Aorta (tissue), 5 donors: ENCODE measurements around the gene PLAC8L1. TPM values are rescaled to one million over a fixed set of nuclear protein-coding genes. Genes with fewer than 3 reads are reported as not detected.

Experiments used
- ATAC-seq: fragments of 200-7000 bp; cut with Tn5 transposase; one replicate; pipeline ENCODE4 v1.9.1; 2022; ENCODE audit warnings: moderate library complexity; ENCODE audit not compliant: low FRiP score
- DNase-seq, 2 donors: peaks; one replicate each; pipeline ENCODE4 v3.0.0-alpha.2; 2020
- H3K27ac ChIP-seq, 2 donors: one replicate each; pipeline ENCODE4 v1.5.1; 2013; ENCODE audit warnings: low read length in 2 of 2, mild to moderate bottlenecking in 2 of 2, moderate library complexity in 2 of 2, control low read depth in 1 of 2, inconsistent platforms in 1 of 2, low read depth in 1 of 2
- H3K27me3 ChIP-seq, 2 donors: one replicate each; pipeline ENCODE4 v1.6.1; 2013; ENCODE audit warnings: control low read depth in 1 of 2, low read length in 1 of 2, mild to moderate bottlenecking in 1 of 2, moderate library complexity in 1 of 2; ENCODE audit not compliant: insufficient read depth in 2 of 2, control insufficient read depth in 1 of 2
- H3K36me3 ChIP-seq, 2 donors: one replicate each; pipeline ENCODE4 v1.6.1; 2013; ENCODE audit warnings: control low read depth in 1 of 2, low read length in 1 of 2, mild to moderate bottlenecking in 1 of 2; ENCODE audit not compliant: insufficient read depth in 2 of 2, control insufficient read depth in 1 of 2
- H3K4me1 ChIP-seq, 2 donors: one replicate each; pipeline ENCODE4 v1.6.1; 2013; ENCODE audit warnings: low read length in 2 of 2, control low read depth in 1 of 2, mild to moderate bottlenecking in 1 of 2, moderate library complexity in 1 of 2; ENCODE audit not compliant: insufficient read depth in 2 of 2, control insufficient read depth in 1 of 2
- H3K4me3 ChIP-seq, 2 donors: one replicate each; pipeline ENCODE4 v1.5.1; 2013; ENCODE audit warnings: low read length in 2 of 2, control low read depth in 1 of 2, mild to moderate bottlenecking in 1 of 2
- H3K9me3 ChIP-seq: one replicate; pipeline ENCODE4 v1.6.1; 2013; ENCODE audit warnings: mild to moderate bottlenecking, low read length; ENCODE audit not compliant: control insufficient read depth
- WGBS, 2 donors: extraction: QIAGEN DNeasy Blood & Tissue Kit; methylation state at CpG; one replicate each; pipeline ENCODE4 v1.1.7; 2013; 5-methylcytosine and 5-hydroxymethylcytosine counted together
- intact Hi-C, 2 donors: fragments of 100-400 bp; cut with DNase I; formaldehyde crosslinking; loops; one replicate each; pipeline versions ENCODE4 v1.14.2 to v1.15.0; 2022
- polyA plus RNA-seq, 2 donors: library from polyadenylated mRNA; stranded (reverse); fragments of 200-250 nt; gene quantifications; one replicate each; pipeline ENCODE4 v1.2.3, GENCODE V29; 2013
- total RNA-seq, 2 donors: library from RNA; stranded (reverse); fragmentation: NEBNext Ultra II Directional; extraction: Animal tissue kit (Norgen Biotek cat#: 25700); gene quantifications; one replicate each; pipeline ENCODE4 v1.2.1, GENCODE V29; 2021
- donor health status: healthy with polysubstance abuse.
- donor health status: Bipolar disorder and iron deficiency.
- donor health status: DM: no; HTN: no; CAD: no.
- donor health status: DM: no; HTN: no; CAD: no.
- donor health status: DM: yes; HTN: yes; CAD: no.

The PLAC8L1 gene
- total and polyA plus RNA-seq, 4 donors: 0.84 to 0.87 TPM; not detected in 2

GRCh38 chr5:146060221-146060585, 45.2 kb downstream of the PLAC8L1 start:
- DNase-seq (no peak), ATAC-seq (no peak)
- Histone ChIP-seq H3K36me3 (no peaks in the 10 kb centered on the region), H3K9me3 (no peaks in the 10 kb centered on the region), H3K27ac (no peak overlapping the region), H3K27me3 (no peaks in the 10 kb centered on the region), H3K4me3 (no peak overlapping the region), H3K4me1 (no peaks in the 10 kb centered on the region)
- intact Hi-C loops: no loop called here
- 91 to 97% methylated on average over 5 of the region's 5 CpGs for WGBS, 2 donors

GRCh38 chr5:146059460-146060220, 45.7 kb downstream of the PLAC8L1 start:
- 72 to 80% methylated on average over 22 of the region's 22 CpGs for WGBS, 2 donors
- Histone ChIP-seq H3K4me3 (no peak overlapping the region), H3K9me3 (no peaks in the 10 kb centered on the region), H3K27me3 (no peaks in the 10 kb centered on the region), H3K27ac (no peak overlapping the region), H3K36me3 (no peaks in the 10 kb centered on the region), H3K4me1 (no peaks in the 10 kb centered on the region)
- DNase-seq (no peak), ATAC-seq (no peak)
- intact Hi-C loops: loop anchor here in 1 of 2 donors (10.0 kb wide), 2 partner anchors 225 to 1855 kb away; partner anchors contain the start of gene PRELID2

GRCh38 chr5:146055432-146055831, 49.9 kb downstream of the PLAC8L1 start:
- Histone ChIP-seq H3K27me3 (no peaks in the 10 kb centered on the region), H3K9me3 (no peaks in the 10 kb centered on the region), H3K4me3 (no peak overlapping the region), H3K36me3 (no peaks in the 10 kb centered on the region), H3K4me1 (no peaks in the 10 kb centered on the region), H3K27ac (no peak overlapping the region)
- intact Hi-C loops: loop anchor here in 1 of 2 donors (10.0 kb wide), 2 partner anchors 221 to 1851 kb away; partner anchors contain the start of gene PRELID2
- DNase-seq (no peak), ATAC-seq (no peak)
- WGBS, 2 donors: 76 to 80% methylated on average over 2 of the region's 2 CpGs

DNA sequence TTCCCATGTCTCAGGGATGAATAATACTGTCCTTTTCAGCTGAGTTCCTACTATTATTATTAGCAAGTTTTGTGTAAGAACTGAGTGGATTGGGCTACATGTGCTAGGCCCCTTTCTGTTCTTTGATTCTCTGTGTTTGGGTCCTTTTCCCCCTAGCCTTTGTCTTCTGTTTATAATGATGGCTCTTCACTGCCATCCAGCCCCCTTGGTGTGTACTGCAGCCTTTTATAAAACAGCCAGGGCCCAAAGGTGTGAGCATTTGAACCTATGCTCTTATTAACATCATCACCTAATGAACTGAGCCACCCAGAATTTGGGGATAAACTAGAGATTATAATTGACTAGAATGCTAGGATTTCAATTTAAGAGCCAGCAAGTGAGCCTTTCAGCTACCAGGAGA, 52.6 kb downstream of the PLAC8L1 start:
- intact Hi-C loops: loop anchor here in 1 of 2 donors (10.0 kb wide), 2 partner anchors 218 to 1848 kb away; partner anchors contain the start of gene PRELID2

DNA sequence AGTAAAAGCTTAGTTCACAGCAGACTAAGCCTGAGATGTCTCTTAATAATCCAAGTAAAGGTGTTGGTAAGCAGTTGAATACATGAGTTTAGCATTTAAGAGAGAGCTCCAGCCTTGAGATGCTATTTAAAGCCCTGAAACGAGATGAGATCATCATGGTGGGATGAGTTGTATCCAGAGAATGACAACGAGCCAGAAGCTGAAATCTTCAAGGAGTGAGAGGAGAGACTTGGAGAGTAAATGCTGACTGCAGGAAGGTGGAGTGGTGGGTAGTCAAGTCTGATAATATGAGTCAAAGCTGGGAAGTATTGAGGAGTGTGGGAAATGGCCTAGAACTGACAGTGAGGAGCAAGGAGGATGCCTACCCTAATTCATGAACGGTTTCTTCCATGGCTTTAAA, 53.7 kb downstream of the PLAC8L1 start:
- 62% methylated on average over 3 of the region's 3 CpGs for WGBS, 2 donors
- ATAC-seq (no peak), DNase-seq (no peak)
- H3K4me3 ChIP-seq: no peak overlapping the region
- no peaks in the 10 kb centered on the region for H3K4me1 ChIP-seq
- intact Hi-C loops: loop anchor here in 1 of 2 donors (10.0 kb wide), 2 partner anchors 217 to 1847 kb away; partner anchors contain the start of gene PRELID2
- no peaks in the 10 kb centered on the region for H3K36me3 ChIP-seq
- no peaks in the 10 kb centered on the region for H3K9me3 ChIP-seq
- no peaks in the 10 kb centered on the region for H3K27me3 ChIP-seq
- no peak overlapping the region for H3K27ac ChIP-seq

More for the DNA sequence above, 52.6 kb downstream of the PLAC8L1 start:
- DNase-seq: no peak
- no peak overlapping the region for H3K27ac ChIP-seq
- no peak overlapping the region for H3K4me3 ChIP-seq
- H3K27me3 ChIP-seq: no peaks in the 10 kb centered on the region
- no peaks in the 10 kb centered on the region for H3K9me3 ChIP-seq
- no peaks in the 10 kb centered on the region for H3K36me3 ChIP-seq
- no peaks in the 10 kb centered on the region for H3K4me1 ChIP-seq
- no peak for ATAC-seq

DNA sequence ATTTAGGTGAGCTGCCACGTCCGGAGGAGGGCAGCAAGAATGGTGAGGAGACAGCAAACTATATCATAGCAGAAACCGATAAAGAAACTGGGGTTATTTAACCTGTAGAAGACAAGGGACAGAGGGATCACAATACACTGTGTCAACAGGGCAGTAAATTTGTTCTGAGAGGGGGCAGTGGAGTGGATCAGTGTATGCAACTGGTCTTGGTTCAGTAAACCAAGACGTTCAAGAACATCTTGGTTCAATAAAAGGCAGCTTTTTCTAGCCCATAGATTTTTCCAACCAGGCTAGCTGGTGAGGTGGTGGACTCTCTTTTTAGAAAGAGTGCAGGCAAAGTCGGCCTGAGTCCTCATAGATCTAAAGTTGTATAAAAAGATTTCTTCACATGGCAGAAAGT, 55.3 kb downstream of the PLAC8L1 start:
- no peak for ATAC-seq
- Histone ChIP-seq H3K27ac (no peak overlapping the region), H3K4me3 (no peak overlapping the region), H3K9me3 (no peaks in the 10 kb centered on the region), H3K36me3 (no peaks in the 10 kb centered on the region), H3K27me3 (no peaks in the 10 kb centered on the region), H3K4me1 (no peaks in the 10 kb centered on the region)
- WGBS, 2 donors: 79 to 83% methylated on average over 5 of the region's 5 CpGs
- no peak for DNase-seq
- intact Hi-C loops: loop anchor here in 1 of 2 donors (10.0 kb wide), 2 partner anchors 215 to 1845 kb away; partner anchors contain the start of gene PRELID2

GRCh38 chr5:146049704-146050026, 55.7 kb downstream of the PLAC8L1 start:
- WGBS, 2 donors: 51 to 53% methylated on average over 3 of the region's 3 CpGs
- H3K36me3 ChIP-seq: no peaks in the 10 kb centered on the region
- no peaks in the 10 kb centered on the region for H3K9me3 ChIP-seq
- no peaks in the 10 kb centered on the region for H3K27me3 ChIP-seq
- H3K4me1 ChIP-seq: no peaks in the 10 kb centered on the region
- H3K27ac ChIP-seq: no peak overlapping the region
- no peak overlapping the region for H3K4me3 ChIP-seq
- intact Hi-C loops: loop anchor here (5.0 to 10.0 kb wide), 3 partner anchors 212 to 1845 kb away; partner anchors contain the start of gene PRELID2 (in 2 of the 2)
- ATAC-seq: no peak
- DNase-seq: no peak

- ATAC-seq (no peak), DNase-seq (no peak)
- Histone ChIP-seq H3K4me1 (no peaks in the 10 kb centered on the region), H3K4me3 (no peak overlapping the region), H3K27ac (no peak overlapping the region), H3K9me3 (no peaks in the 10 kb centered on the region), H3K27me3 (no peaks in the 10 kb centered on the region), H3K36me3 (no peaks in the 10 kb centered on the region)
- 70 to 73% methylated on average over 15 of the region's 15 CpGs for WGBS, 2 donors
- intact Hi-C loops: loop anchor here in 1 of 2 donors (5.0 to 10.0 kb wide), 2 partner anchors 212 to 1844 kb away; partner anchors contain the start of gene PRELID2
Measured at GRCh38 chr5:146048994-146049703, 56.2 kb downstream of the PLAC8L1 start.
